Activated CD4-positive, alpha-beta memory T cell treated with anti-CD3 and anti-CD28 coated beads, Interleukin-2, amount 10 ng/mL, durations not matched to agents 7 days and 5 days (primary cell): Measurements from ENCODE around the gene USP3. TPM values are rescaled to one million over a fixed set of nuclear protein-coding genes. Genes with fewer than 3 reads are reported as not detected.

ENCODE experiments used
- CTCF ChIA-PET: fragments of 350-600 bp; sonication (Branson Sonifier 250); formaldehyde crosslinking; loops from one replicate; lab custom pipeline; 2021; ENCODE audit warnings: antibody characterized with exemption, inconsistent platforms; lab: Charles Lee
- POLR2A ChIA-PET: fragments of 350-600 bp; sonication (Branson Sonifier 250); formaldehyde crosslinking; loops from one replicate; lab custom pipeline; 2021; ENCODE audit warnings: antibody characterized with exemption; lab: Charles Lee
- DNase-seq: peaks from one replicate; pipeline ENCODE4 v3.0.0-alpha.2; 2020
- H3K27ac Mint-ChIP-seq: one replicate; pipeline ENCODE4 v1.8.0; 2021; ENCODE audit warnings: mild to moderate bottlenecking, mixed read lengths
- H3K27me3 Mint-ChIP-seq: one replicate; pipeline ENCODE4 v1.8.0; 2021; ENCODE audit warnings: mixed read lengths
- H3K36me3 Mint-ChIP-seq: one replicate; pipeline ENCODE4 v1.8.0; 2021; ENCODE audit warnings: low read depth, mixed read lengths
- H3K4me1 Mint-ChIP-seq: one replicate; pipeline ENCODE4 v1.8.0; 2021; ENCODE audit warnings: mixed read lengths
- H3K4me3 Mint-ChIP-seq: one replicate; pipeline ENCODE4 v1.8.0; 2021; ENCODE audit warnings: mild to moderate bottlenecking, mixed read lengths
- H3K9me3 Mint-ChIP-seq: one replicate; pipeline ENCODE4 v1.8.0; 2021; ENCODE audit warnings: mixed read lengths
- total RNA-seq, 2 experiments: library from RNA; stranded (reverse); gene quantifications; one replicate each; pipeline ENCODE4 v1.2.3, GENCODE V29; 2021

Gene USP3
- total RNA-seq, 2 experiments from 2014 or later, result 67.9 to 68.7 TPM

DNA sequence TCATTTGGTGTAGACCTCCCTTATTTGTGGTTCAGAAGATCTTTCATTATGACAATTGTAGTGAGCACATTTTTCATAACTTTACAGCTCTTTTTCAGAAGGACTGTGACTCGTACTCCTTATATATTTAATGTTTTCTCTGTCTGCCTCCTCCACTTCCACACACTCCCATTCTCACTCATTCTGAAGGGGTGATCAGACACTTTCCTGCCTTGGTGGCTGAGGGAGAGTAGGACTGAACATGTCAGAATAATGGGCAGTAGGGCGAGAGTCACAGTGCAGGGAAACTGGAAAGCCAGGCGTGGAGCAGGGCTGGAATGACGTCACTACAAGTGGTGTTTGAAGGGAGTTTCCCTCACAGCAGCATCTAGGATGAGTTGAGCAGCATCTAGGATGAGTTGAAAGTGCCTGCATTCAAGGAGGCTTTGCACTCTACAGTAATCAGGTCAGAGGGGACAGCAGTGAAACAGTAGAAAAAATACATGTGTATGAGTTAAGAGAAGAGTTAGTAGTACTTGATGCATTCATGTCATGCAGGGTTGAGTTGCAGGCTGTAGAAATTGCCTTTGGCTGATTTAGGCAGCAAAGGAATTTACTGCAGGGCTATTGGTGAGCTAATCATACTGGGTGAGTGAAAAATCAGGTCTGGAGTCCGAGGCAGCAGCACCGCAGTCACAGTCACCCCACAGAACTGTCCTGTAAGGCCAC is 56.5 kb downstream of the USP3 start:
- peaks cover 19% of the 10 kb centered on the region for H3K4me1 Mint-ChIP-seq
- POLR2A ChIA-PET, result no interaction called here
- H3K4me3 Mint-ChIP-seq, result no peak overlapping the region
- H3K27me3 Mint-ChIP-seq, result no peaks in the 10 kb centered on the region
- H3K9me3 Mint-ChIP-seq, result no peaks in the 10 kb centered on the region
- CTCF ChIA-PET, result no interaction called here
- peaks cover 77% of the 10 kb centered on the region for H3K36me3 Mint-ChIP-seq
- DNase-seq, result no peak
- H3K27ac Mint-ChIP-seq, result no peak overlapping the region

DNA sequence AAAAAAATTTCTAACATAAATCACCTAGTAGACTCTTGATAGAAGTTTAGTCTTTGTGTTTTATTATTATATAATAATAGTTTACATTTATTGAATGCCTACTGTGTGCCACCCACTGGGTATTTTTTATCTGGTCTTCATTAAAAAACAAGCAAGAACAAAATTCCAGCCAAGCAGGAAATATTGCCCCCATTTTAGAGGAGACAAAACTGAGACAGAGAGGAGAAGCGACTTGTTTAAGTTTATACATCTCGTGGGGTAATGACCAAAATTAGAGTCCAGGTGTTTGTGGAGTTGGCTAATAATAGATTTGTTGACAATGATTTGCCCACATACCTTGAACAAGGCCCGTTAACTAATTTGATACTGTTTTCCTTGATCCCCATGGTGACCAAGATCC is 59.7 kb downstream of the USP3 start:
- ChIA-PET POLR2A (interaction anchor here (1.0 kb wide), 1 partner anchor 30 kb away, joined by 3 read pairs; no protein-coding TSS in a partner anchor), CTCF (no interaction called here)
- Mint-ChIP-seq H3K27me3 (no peaks in the 10 kb centered on the region), H3K27ac (no peak overlapping the region), H3K4me1 (peaks cover 15% of the 10 kb centered on the region), H3K9me3 (no peaks in the 10 kb centered on the region), H3K36me3 (peaks cover 64% of the 10 kb centered on the region), H3K4me3 (no peak overlapping the region)
- no peak for DNase-seq

DNA sequence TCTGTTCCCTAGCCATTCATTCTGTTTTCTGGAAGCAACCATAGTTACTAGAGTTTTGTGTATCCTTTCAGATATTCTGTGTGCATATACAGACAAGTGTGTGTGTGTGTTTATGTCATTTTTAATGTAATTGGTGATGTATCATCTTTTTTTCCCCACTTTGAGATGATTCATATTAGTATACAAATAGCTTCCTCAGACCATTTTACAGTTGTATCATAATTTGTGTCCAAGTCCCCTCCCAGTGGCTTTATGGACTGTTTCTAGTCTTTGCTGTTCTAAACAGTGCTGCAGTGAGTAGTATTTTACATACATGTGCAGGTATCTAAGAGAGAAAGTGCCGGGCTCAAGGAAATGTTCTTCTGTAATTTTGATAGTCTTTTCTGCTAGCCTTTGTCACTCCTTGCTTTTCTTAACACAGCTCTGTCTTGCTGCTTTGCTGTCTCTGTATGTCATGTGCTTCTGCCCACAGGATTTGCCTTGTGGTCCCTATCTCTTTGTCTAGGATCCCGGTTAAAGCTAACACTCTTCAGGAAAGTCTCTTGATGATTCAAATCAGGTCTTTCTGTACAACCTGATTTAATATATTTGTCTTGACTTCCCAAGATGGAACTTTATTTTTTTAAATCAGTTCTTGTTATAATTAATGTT is 61.3 kb downstream of the USP3 start:
- POLR2A ChIA-PET, result no interaction called here
- DNase-seq, result no peak
- H3K4me3 Mint-ChIP-seq, result no peak overlapping the region
- CTCF ChIA-PET, result no interaction called here
- H3K36me3 Mint-ChIP-seq, result peaks cover 56% of the 10 kb centered on the region
- peaks cover 8% of the 10 kb centered on the region for H3K4me1 Mint-ChIP-seq
- H3K9me3 Mint-ChIP-seq, result no peaks in the 10 kb centered on the region
- no peak overlapping the region for H3K27ac Mint-ChIP-seq
- no peaks in the 10 kb centered on the region for H3K27me3 Mint-ChIP-seq

DNA sequence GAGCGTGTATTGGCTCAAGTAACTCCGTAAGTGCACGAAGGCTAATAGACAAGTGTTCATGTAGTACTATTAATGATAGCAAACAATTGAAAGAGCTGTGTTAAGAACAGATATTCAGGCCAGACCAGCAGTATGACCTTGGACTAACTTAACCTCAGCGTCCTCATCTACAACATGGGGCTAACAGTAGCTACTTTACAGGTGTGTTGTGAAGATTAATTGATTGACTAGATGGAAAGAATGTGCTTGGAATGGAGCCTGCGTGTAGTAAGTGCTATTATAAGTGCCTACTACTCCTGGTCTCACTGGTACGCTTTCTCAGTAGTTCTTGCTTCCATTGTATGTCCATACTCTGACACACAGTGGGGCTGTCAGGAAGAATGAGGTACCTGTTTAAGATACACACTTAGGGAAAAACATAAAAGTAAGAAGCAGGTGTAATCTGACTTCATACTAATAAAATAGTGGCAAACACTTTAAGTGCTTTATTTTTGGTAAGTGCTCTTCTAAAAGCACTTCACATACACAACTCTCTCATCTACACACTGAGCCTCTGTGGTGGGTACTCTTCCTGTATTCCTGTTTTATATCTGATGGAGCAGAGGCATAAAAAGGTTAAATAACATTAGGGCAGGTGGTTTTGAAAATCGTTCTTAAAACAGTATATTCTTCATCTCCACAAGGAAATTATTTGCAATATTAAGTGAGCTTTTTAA is 68.5 kb downstream of the USP3 start:
- peaks cover 49% of the 10 kb centered on the region for H3K36me3 Mint-ChIP-seq
- no peaks in the 10 kb centered on the region for H3K9me3 Mint-ChIP-seq
- H3K27me3 Mint-ChIP-seq, result no peaks in the 10 kb centered on the region
- H3K27ac Mint-ChIP-seq, result no peak overlapping the region
- CTCF ChIA-PET, result no interaction called here
- peaks cover 4% of the 10 kb centered on the region for H3K4me1 Mint-ChIP-seq
- POLR2A ChIA-PET, result no interaction called here
- no peak overlapping the region for H3K4me3 Mint-ChIP-seq
- DNase-seq, result no peak

DNA sequence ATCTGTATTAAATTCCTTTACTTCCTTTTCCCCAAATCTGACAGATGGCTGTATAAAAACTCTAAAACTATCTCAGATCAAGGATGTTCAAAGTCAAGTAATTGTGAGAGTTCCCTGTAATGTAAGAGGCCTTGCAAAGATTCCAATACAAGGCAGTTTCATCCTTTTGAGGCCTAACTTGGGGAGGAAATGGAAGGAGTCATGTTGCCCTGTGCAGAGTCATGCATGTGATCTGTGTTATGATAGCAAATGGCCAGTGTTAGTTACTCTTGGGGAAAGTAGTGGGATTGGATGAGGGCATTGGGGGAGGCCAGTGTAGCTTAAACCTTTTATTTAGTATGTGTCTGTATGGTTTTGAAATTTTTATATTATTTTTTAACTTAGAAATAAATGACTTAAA is 69.1 kb downstream of the USP3 start:
- no peak overlapping the region for H3K4me3 Mint-ChIP-seq
- no peaks in the 10 kb centered on the region for H3K27me3 Mint-ChIP-seq
- H3K4me1 Mint-ChIP-seq, result peaks cover 3% of the 10 kb centered on the region
- ChIA-PET CTCF (no interaction called here), POLR2A (no interaction called here)
- no peak overlapping the region for H3K27ac Mint-ChIP-seq
- H3K36me3 Mint-ChIP-seq, result peaks cover 46% of the 10 kb centered on the region
- no peaks in the 10 kb centered on the region for H3K9me3 Mint-ChIP-seq
- no peak for DNase-seq

DNA sequence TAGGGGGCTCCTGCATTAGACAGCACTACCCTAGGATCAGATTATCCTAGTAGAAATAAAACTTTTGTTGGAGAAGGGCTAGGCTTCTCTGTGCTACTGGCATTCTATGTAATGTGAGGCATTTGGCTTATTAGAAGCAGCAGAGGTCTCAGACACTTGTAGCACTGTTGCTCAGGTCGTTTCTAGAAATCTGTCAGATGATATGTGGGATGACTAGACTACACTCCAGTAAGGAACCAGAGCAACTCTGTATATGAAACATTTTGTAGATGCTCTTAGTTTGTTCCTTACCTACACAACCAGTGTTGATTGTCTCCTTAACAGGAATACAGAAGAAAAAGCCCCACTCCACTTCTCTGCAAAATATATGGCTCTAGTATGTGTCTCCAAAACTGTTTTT is 70.9 kb downstream of the USP3 start:
- H3K36me3 Mint-ChIP-seq, result peaks cover 39% of the 10 kb centered on the region
- ChIA-PET CTCF (interaction anchor here (1.1 to 1.6 kb wide), 3 partner anchors 67 to 471 kb away, joined by 3 to 4 read pairs (median 3); partner anchors contain the start of gene DAPK2), POLR2A (no interaction called here)
- no peaks in the 10 kb centered on the region for H3K27me3 Mint-ChIP-seq
- DNase-seq, result no peak
- peaks cover 3% of the 10 kb centered on the region for H3K4me1 Mint-ChIP-seq
- H3K9me3 Mint-ChIP-seq, result no peaks in the 10 kb centered on the region
- H3K27ac Mint-ChIP-seq, result no peak overlapping the region
- no peak overlapping the region for H3K4me3 Mint-ChIP-seq

DNA sequence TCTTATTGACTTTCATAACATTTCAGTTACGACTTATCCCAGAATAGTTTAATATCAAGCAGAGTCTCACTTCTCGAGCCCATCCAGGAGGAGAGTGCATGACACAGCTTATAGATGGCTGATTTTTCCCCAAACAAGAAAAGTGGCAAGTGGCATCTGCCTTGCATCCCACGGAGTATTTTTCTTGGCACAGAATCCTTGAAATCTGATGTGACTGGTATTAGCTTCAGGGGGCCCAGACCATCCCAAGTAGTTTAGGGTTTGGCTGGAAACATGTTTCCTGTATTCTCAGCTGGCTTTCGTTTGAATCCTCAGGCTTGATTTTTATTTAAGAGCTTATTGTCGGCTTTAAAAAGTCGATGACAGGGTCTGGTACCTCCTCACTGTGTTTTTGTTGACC is 72.0 kb downstream of the USP3 start:
- H3K9me3 Mint-ChIP-seq, result no peaks in the 10 kb centered on the region
- no peaks in the 10 kb centered on the region for H3K27me3 Mint-ChIP-seq
- peaks cover 38% of the 10 kb centered on the region for H3K36me3 Mint-ChIP-seq
- POLR2A ChIA-PET, result interaction anchor here (0.7 kb wide), 1 partner anchor 17 kb away, joined by 3 read pairs; no protein-coding TSS in a partner anchor
- no peak overlapping the region for H3K27ac Mint-ChIP-seq
- DNase-seq, result no peak
- no peak overlapping the region for H3K4me3 Mint-ChIP-seq
- H3K4me1 Mint-ChIP-seq, result peaks cover 3% of the 10 kb centered on the region
- CTCF ChIA-PET, result interaction anchor here (0.9 kb wide), 1 partner anchor 23 kb away, joined by 3 read pairs; no protein-coding TSS in a partner anchor

DNA sequence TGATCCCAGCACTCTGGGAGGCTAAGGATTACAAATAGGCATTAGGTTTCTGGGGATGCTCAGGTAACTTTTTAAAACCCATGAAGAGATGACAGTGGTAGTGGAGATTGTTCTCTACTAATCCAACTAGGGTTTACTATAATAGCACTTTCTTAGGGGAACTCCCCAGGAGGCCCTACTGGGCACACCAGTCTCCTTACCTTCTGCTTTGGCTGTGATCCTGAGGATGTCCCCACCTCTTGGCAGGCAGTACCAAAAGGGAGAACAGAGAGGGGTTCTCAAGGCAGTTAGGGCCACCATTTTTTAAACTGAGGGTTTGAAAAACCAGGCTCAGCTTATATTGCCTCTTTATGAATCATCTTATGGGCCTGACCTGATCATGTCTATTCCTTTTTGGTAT is 77.8 kb downstream of the USP3 start:
- Mint-ChIP-seq H3K4me3 (no peak overlapping the region), H3K36me3 (peaks cover 51% of the 10 kb centered on the region), H3K27ac (no peak overlapping the region), H3K4me1 (no peaks in the 10 kb centered on the region), H3K27me3 (no peaks in the 10 kb centered on the region), H3K9me3 (no peaks in the 10 kb centered on the region)
- DNase-seq, result no peak
- ChIA-PET CTCF (no interaction called here), POLR2A (interaction anchor here (2.5 kb wide), 1 partner anchor 13 kb away, joined by 6 read pairs; no protein-coding TSS in a partner anchor)

DNA sequence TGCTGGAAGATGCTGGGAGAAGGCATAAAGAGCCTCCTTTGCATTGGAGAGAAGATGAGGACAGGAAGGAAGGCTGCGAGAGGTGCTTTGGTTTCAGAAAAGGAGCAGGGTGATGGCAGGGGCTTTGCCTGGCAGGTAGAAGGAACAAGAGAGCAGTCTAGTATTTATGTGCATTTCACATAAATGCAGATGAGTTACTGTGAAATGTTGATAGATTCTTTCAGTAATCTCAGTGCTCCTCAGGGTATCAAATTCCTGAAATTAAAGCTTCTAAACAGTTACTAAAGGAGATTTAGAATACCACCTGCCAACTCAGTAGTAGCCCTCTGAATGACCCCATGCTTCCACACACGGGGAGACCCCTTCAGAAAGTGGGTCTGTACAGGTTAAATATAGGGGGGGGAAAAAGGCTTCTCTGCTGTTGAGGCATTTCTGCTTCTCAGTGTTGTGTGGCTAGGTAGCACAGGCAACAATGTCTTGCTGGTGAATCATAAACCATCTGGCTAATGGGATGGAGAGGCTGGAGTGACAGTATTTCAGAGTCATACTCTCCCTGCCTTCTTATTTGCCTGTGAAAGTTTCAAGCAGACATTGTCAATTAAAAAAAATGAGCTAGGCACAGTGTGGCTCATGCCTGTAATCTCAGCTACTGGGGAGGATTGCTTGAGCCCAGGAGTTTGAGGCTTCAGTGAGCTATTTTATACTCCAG is 78.5 kb downstream of the USP3 start:
- Mint-ChIP-seq H3K27me3 (no peaks in the 10 kb centered on the region), H3K27ac (no peak overlapping the region), H3K4me1 (no peaks in the 10 kb centered on the region), H3K4me3 (no peak overlapping the region), H3K36me3 (peaks cover 52% of the 10 kb centered on the region), H3K9me3 (no peaks in the 10 kb centered on the region)
- ChIA-PET POLR2A (interaction anchor here (2.5 kb wide), 1 partner anchor 13 kb away, joined by 6 read pairs; no protein-coding TSS in a partner anchor), CTCF (no interaction called here)
- no peak for DNase-seq

DNA sequence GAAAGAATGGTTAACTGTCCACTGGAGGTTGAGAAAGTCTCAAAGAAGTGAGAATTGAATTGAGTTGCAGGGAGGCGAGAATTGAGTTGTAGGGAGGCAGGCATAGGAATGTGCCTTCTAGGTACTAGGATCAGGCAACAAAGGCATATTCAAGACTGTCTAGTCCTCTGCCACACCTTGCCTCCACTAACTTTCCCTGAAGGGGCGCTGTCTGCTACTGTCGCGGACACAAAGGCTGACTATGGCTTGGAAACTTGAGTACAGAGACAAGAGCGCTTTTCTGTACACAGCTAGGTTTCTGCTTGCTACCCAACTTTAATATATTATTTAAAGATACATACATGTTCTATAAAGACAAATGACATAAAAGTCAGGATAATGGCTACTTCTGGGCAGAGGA is 82.4 kb downstream of the USP3 start:
- CTCF ChIA-PET, result interaction anchor here (1.2 kb wide), 1 partner anchor 9 kb away, joined by 3 read pairs; no protein-coding TSS in a partner anchor
- no peaks in the 10 kb centered on the region for H3K27me3 Mint-ChIP-seq
- peaks cover 80% of the 10 kb centered on the region for H3K36me3 Mint-ChIP-seq
- H3K4me1 Mint-ChIP-seq, result peaks cover 8% of the 10 kb centered on the region
- no peak overlapping the region for H3K27ac Mint-ChIP-seq
- no peaks in the 10 kb centered on the region for H3K9me3 Mint-ChIP-seq
- no peak overlapping the region for H3K4me3 Mint-ChIP-seq
- DNase-seq, result no peak
- POLR2A ChIA-PET, result no interaction called here

DNA sequence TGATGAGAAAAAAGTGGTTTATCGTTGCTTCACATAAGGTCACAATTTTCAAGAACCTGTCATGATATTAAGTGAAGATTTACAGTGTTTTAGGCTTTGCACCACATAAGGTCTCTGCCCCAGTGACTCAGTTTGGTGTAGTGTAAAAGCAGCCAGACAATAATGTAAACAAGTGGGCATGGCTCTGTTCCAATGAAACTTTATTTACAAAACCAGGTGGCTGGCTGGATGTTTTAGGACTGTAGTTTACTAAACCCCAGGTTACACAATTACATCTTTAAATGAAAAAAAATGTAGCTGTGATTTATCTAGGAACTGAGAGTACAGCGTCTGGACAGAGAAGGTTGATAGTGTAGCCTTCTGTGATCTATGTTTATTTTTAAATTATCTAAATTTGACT is 83.1 kb downstream of the USP3 start:
- no peak overlapping the region for H3K27ac Mint-ChIP-seq
- H3K4me3 Mint-ChIP-seq, result no peak overlapping the region
- peaks cover 79% of the 10 kb centered on the region for H3K36me3 Mint-ChIP-seq
- CTCF ChIA-PET, result interaction anchor here (1.2 kb wide), 2 partner anchors 9 to 12 kb away, joined by 3 to 6 read pairs; no protein-coding TSS in a partner anchor
- H3K9me3 Mint-ChIP-seq, result no peaks in the 10 kb centered on the region
- POLR2A ChIA-PET, result no interaction called here
- peaks cover 13% of the 10 kb centered on the region for H3K4me1 Mint-ChIP-seq
- no peak for DNase-seq
- H3K27me3 Mint-ChIP-seq, result no peaks in the 10 kb centered on the region

DNA sequence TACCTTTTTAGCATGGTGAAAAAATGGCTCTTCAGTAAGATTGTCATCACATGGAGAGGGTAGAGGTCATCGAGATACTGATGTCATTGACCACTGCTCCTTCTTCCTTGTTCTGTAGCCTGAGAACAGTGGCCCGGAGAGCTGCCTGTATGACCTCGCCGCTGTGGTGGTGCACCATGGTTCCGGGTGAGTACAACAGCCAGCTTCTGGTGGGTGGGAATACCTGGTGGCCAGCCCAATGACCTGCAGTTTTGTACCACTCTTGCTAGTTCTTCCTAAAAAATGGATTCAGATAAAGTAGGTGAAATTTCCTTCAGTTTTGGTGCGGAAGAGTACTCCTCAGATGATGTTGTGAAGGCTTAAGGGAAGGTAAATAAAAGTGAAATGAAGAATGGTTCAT is 84.4 kb downstream of the USP3 start:
- peaks cover 82% of the 10 kb centered on the region for H3K36me3 Mint-ChIP-seq
- H3K27ac Mint-ChIP-seq, result no peak overlapping the region
- POLR2A ChIA-PET, result interaction anchor here (1.7 kb wide), 1 partner anchor 11 kb away, joined by 4 read pairs; no protein-coding TSS in a partner anchor
- CTCF ChIA-PET, result interaction anchor here (1.2 kb wide), 1 partner anchor 10 kb away, joined by 6 read pairs; no protein-coding TSS in a partner anchor
- H3K9me3 Mint-ChIP-seq, result no peaks in the 10 kb centered on the region
- peaks cover 25% of the 10 kb centered on the region for H3K4me1 Mint-ChIP-seq
- H3K27me3 Mint-ChIP-seq, result no peaks in the 10 kb centered on the region
- DNase-seq, result no peak
- H3K4me3 Mint-ChIP-seq, result no peak overlapping the region
